ENCODE data around the gene PIP5K1B. TPM values are rescaled to one million over a fixed set of nuclear protein-coding genes. Genes with fewer than 3 reads are reported as not detected.

PIP5K1B gene
- total RNA-seq, 1 experiment from 2014 or later, result not detected

- H2AFZ ChIP-seq (ENCODE audit: low read length), result no peak overlapping the region
- no peak for DNase-seq
- H3K9me3 ChIP-seq (ENCODE audit: low read length), result no peaks in the 10 kb centered on the region
- H3K79me2 ChIP-seq (ENCODE audit: low read length), result peaks cover 50% of the 10 kb centered on the region
- no peaks in the 10 kb centered on the region for H3K9me2 ChIP-seq (replicated peaks; ENCODE audit: insufficient read depth, low read length)
- H4K20me1 ChIP-seq (ENCODE audit: insufficient read depth, low read depth, low read length), result no peaks in the 10 kb centered on the region
- no peak overlapping the region for H3K4me3 ChIP-seq (ENCODE audit: low read length)
- H3K27ac ChIP-seq (ENCODE audit: low read length), result no peak overlapping the region
- H3K9ac ChIP-seq (ENCODE audit: low read length), result no peak overlapping the region
- H3K27me3 ChIP-seq (ENCODE audit: low read length), result no peaks in the 10 kb centered on the region
- peaks cover 12% of the 10 kb centered on the region for H3K36me3 ChIP-seq (ENCODE audit: insufficient read depth, low read length)
- H3K4me2 ChIP-seq (ENCODE audit: low read depth, low read length, poor library complexity, severe bottlenecking), result no peak overlapping the region
- H3K4me1 ChIP-seq (ENCODE audit: low read length), result peaks cover 14% of the 10 kb centered on the region
These were observed 353.1 kb downstream of the PIP5K1B start for GRCh38 chr9:69058101-69058500.

Small RNA genes within 50 kb of the gene (small RNA-seq; reads per million reads assigned to genes)
- gene RNU6-820P, result not detected

Other genes starting within 250 kb of the PIP5K1B start
- not detected in 2 replicates for gene TMEM252, start 164.4 kb upstream of the PIP5K1B start, total RNA-seq (2014; rRNA removed; shearing (Covaris generic); ENCODE audit: low replicate concordance)